A549 (cell line): ENCODE results near the gene EEFSEC.

Experiments used
- CTCF ChIP-seq: fragments of >200 bp; sonication (Bioruptor Twin); formaldehyde crosslinking; IDR thresholded peaks from 3 replicates; pipeline ENCODE4 v1.5.1; 2016
- JUNB ChIP-seq: fragments of >200 bp; sonication (Bioruptor Twin); formaldehyde crosslinking; IDR thresholded peaks from 2 replicates; pipeline ENCODE4 v1.6.1; 2016
- POLR2A ChIP-seq: IDR thresholded peaks from 2 replicates; pipeline ENCODE4 v1.6.1; 2012; ENCODE audit warnings: mild to moderate bottlenecking, low read length
- RAD21 ChIP-seq, 2 experiments: fragments of >200 bp in 1 of 2; sonication (Bioruptor Twin) in 1 of 2; formaldehyde crosslinking in 1 of 2; IDR thresholded peaks in 1 of 2; conservative IDR thresholded peaks in 1 of 2; 2 replicates in 1 of 2; 3 replicates in 1 of 2; pipeline ENCODE4 v1.6.1; 2012 to 2018; ENCODE audit warnings: inconsistent platforms in 1 of 2
- TF ChIP-seq, protein P1 (sequence below): fragments of 150-350 bp; IDR thresholded peaks from 2 replicates; pipeline ENCODE4 v1.6.1; 2014; ENCODE audit warnings: low read depth, mild to moderate bottlenecking, low read length

- no peak for TF ChIP-seq POLR2A
- no peak for TF ChIP-seq CTCF
- TF ChIP-seq, protein P1, sequence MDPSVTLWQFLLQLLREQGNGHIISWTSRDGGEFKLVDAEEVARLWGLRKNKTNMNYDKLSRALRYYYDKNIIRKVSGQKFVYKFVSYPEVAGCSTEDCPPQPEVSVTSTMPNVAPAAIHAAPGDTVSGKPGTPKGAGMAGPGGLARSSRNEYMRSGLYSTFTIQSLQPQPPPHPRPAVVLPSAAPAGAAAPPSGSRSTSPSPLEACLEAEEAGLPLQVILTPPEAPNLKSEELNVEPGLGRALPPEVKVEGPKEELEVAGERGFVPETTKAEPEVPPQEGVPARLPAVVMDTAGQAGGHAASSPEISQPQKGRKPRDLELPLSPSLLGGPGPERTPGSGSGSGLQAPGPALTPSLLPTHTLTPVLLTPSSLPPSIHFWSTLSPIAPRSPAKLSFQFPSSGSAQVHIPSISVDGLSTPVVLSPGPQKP: no peak
- no peak for TF ChIP-seq RAD21 (conservative IDR thresholded peaks at IDR 0.05 in 1 of 2, IDR thresholded peaks at IDR 0.05 in 1 of 2)
- TF ChIP-seq JUNB: no peak
These were observed 279.2 kb downstream of the EEFSEC start for GRCh38 chr3:128432301-128432970.
